NCI-H2196 treated with DMSO at 0.1 percent for 48 hours (cell line): Measurements from ENCODE around the gene KLRC4.
"Not testable (repeated sequence)": the region's sequence is repeated elsewhere in the genome, so short reads cannot be mapped to it uniquely, and the experiment has no call there.

Source experiments
- DNase-seq: peaks from one replicate; lab custom pipeline; 2025; ENCODE audit not compliant: unreplicated experiment; lab: John Stamatoyannopoulos, UW

KLRC4 gene

DNA sequence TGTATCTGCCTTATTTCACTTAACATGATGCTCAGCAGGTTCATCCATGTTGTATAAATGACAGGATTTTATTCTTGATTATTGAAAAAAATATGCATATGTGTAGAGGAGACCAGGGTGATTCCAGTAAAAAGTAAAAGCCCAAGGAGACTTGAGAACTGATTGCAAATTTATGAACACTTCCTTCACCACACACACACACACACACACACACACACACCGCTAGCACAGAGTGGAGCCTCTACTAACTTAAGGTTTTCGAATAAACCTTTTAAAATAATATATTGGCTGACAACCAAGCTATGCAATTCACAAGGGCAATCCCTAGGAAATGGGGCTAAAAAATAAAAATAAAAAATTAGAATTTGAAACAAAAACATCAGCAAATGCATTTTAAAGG is 11.4 kb downstream of the KLRC4 start:
- no peak for DNase-seq

DNA sequence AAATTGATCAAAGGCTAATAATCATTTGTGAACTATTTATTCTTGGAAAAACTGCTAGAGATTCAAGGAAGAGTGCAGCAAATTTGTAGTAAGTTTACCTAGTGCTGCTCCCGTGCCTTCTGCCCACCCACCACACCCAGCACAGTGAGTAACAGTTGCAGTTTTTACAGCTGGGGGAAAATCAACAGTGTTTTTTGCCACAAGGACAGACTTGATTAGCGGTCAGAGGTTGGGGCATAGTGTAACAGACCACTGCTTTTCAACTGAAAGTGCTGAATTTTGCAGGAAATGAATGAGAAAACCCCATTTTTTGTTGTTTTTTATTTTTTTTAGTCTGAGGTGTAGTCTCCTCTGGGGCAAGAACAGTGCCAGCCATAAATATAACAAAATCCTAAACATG is 12.3 kb downstream of the KLRC4 start:
- no peak for DNase-seq

GRCh38 chr12:10396176-10396575 is 13.4 kb downstream of the KLRC4 start:
- DNase-seq, result not testable (repeated sequence)

DNA sequence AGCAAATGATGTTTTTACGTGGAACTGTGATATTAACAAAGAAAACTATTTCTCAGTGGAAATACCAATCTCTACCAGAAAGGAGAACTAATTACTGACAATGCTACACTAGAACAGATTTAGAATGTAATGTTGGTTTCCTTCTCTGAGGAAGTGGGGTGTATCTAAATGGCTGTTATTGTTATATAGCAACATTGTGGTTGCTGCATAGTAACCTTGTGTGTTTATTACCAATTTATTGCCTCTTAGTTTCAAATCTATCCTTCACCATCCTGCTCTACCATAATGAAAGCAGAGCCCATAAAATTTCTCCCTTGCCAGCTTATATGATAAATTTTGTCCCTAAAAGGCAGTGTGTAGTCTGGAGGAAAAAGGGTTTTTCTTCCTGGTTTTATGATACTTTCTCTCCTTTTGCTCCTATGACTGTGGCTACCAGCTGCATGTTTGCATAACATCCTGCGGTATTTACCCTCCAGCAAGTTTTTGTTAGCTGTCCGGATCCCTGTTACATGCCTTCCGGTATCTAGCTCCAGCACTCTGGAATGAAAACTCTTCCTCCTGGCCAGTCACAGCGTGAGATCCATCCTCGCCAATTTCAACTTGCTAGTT is 14.1 kb downstream of the KLRC4 start:
- peak; percentile 40 for DNase-seq

- not testable (repeated sequence) for DNase-seq
Observed at GRCh38 chr12:10394531-10395152, 14.9 kb downstream of the KLRC4 start.

DNA sequence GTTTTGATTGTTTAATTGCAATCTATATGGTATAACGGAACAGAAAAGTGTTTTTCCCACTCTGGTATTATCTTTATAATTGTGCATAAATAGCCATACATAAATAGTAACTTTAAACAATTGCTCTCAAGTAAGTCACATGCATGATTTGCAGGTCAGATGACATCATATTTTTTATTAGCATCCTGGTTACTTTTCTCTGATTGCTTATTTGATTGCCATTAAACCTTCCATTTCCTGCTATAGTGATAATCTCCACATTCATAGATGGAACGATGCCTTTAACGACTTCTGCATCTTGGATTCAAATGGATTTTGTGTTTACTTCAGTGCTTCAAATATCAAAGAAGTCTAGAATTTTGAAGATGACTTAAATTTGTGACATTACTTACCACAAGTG is 16.3 kb downstream of the KLRC4 start:
- DNase-seq, result no peak

DNA sequence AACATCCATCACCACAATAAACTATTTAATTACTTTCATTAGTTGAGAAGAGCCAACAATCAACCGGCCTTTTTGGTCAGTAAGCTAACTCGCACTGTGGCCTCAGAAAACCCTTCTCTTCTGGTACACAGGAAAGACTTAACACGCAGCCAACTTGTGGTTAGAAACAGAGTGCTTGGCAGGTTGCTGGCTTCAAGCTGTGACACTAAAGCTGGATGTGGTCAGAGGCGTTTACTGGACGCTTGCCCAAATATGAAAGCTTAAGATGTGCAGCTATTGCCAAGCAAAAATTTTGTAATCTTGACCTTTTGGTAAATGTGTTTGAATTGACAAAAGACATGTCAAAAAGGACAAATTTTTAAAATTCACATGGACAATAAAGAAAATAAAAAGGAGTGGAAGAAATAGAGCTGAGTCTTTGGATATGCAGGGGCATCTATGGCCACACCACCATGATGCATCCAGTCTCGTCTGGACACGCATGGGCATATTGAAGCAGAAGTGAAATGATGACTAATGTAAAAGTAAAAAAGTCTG is 17.1 kb downstream of the KLRC4 start:
- DNase-seq, result peak; percentile 49

DNA sequence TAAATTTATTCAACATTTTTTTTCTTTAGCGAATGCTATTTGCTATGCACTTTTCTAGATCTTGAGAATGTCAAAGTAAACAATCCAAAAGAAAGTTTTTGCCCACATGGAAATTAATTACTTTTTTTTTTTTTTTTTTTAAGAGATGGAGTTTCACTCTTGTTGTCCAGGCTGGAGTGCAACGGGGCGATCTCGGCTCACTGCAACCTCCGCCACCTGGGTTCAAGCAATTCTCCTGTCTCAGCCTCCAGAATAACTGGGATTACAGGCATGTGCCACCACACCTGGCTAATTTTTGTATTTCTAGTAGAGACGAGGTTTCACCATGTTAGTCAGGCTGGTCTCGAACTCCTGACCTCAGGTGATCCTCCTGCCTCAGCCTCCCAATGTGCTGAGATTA is 18.6 kb downstream of the KLRC4 start:
- not testable (repeated sequence) for DNase-seq

- DNase-seq, result no peak
Observed at GRCh38 chr12:10389904-10390303, 19.7 kb downstream of the KLRC4 start, which contains the start of gene KLRK1. TSS of gene KLRK1 (minus strand) at chr12:10390041. CDS start at chr12:10388810, 1,231 bp downstream.

DNA sequence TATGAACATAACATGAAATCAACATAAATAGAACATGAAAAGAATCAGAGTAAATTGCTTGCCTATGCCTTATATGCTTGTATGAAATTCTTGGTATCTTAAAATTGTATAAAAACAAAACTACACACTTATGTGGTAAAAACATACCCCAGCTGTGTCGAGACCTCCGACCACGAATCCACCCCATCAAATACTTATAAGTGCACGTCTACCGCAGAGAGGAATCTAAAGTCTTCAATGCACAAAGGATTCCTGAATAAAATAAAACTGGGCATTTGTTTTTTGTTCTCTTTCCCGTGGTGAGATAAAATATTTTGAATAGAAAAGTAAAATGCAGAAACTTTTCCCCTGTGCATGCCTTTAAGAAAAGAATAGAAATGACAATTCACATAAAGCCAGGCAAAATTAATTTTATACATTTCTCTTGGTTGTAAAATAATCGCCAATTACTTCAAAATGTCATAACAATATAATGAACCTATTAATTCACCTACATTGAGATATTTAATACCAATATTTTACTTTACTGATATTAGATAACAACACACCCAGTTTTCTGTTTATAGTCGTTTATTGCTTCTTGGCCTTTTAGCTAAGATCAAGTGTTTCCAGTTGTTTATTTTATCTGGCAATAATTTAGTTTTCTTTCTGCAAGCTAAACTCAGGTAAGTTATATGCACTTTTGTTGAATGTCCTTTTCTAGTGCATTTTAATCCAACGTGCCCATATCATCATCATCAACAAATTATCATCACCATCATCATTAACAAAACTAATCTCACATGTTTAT is 20.7 kb downstream of the KLRC4 start:
- no peak for DNase-seq

GRCh38 chr12:10387498-10387897 is 22.1 kb downstream of the KLRC4 start:
- DNase-seq, result not testable (repeated sequence)

DNA sequence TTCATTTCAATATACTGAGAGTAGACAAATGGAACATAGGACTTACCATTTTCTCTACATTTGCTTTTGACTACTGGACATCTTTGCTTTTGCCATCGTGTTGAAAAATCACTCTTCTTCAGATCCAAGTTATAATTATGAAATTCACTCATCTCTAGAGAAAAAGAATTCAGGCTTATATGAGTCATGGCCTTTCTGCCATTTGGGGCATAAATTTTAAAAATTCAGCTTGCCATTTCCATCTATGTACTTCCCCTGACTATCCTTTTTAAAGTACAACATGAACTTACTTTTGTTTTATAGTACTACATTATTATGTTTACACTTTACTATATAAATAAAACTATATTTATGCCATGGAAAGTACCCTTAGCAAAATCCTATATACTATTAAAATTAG is 22.7 kb downstream of the KLRC4 start:
- DNase-seq, result no peak

DNA sequence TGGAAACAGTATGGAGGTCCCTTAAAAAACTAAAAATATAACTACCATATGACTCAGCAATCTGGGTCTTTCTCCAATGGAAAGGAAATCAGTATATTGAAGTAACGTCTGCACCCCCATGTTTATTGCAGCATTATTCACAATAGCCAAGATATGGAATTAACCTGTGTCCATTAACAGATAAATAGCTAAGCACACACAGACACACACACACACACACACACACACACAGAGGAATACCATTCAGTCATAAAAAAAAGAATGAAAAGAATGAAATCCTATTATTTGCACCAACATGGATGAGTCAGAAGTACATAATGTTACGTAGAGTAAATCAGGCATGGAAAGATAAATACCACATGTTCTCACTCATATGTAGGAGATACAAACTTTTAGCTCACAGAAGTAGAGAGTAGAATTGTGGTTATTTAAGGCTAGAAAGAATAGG is 24.4 kb downstream of the KLRC4 start:
- no peak for DNase-seq

DNA sequence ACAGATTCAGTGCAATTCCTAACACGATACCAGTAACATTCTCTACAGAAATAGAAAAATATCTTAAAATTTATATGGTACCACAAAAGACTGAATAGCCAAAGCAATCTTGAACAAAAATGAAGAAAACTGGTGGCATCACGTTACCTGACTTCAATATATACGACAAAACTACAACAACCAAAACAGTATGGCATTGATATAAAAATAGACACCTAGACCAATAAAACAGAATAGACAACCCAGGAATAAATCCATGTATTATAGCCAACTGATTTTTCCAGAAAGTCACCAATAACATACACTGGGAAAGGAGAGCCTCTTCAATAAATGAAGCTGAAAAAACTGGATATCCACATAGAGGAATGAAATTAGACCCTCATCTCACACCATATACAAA is 25.4 kb downstream of the KLRC4 start:
- DNase-seq, result no peak

DNA sequence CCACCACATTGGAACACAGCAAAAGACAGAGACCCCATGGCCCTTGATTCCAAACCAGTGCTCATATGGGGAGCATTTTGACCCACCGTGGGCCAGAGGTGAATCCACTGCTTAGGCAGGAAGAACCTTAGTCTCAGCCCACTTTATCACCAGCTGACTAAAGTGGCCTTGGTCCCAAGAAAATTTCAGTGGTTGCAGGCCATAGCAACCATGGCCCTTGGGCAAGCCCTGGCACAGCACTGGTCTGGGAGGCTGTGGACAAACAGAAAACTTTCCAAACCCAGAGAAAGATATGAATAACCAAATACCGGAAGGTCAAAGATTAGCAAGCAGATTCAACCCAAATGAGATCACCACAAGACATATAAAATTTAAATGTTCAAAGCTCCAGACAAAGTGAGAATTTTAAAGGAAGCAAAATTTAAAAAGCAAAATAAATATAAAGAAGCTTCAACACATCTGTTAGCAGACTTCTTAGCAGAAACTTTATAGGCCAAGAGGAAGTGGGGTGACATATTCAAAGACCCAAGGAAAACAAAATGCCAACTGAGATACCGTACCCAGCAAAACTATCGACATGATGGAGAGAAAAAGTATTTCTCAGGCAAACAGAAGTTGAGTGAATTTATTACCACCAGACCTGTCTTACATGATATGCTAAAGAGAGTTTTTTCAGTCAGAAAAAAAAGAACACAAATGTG is 27.5 kb downstream of the KLRC4 start:
- DNase-seq, result no peak

- not testable (repeated sequence) for DNase-seq
Observed at GRCh38 chr12:10378737-10379136, 30.8 kb downstream of the KLRC4 start.

- no peak for DNase-seq
Observed at GRCh38 chr12:10374624-10375018, 34.9 kb downstream of the KLRC4 start.

DNA sequence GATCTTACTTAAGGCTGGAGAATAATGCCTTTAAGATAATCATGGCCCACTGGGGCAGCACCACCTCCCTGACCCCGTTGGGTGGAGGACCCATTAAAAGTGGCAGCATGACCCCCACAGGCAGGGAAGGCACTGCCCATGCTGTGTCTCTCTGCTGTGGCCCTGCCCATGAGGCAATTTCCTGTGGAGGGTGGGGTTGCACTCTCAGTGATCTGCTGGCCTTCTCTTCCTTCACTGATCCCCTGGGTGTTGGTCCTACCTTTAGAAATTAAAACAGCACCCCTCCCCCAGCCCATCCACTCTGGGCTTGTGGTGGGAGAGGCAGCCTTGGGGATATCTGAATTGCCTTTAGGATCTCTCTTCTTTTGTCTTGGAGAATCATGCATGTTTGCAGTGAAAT is 37.0 kb downstream of the KLRC4 start:
- DNase-seq, result no peak

GRCh38 chr12:10371893-10372535 is 37.5 kb downstream of the KLRC4 start:
- DNase-seq, result not testable (repeated sequence)

- DNase-seq, result no peak
Observed at GRCh38 chr12:10369557-10370415, 39.8 kb downstream of the KLRC4 start.
